ENCODE measurements around the gene GALNT17.

DNA sequence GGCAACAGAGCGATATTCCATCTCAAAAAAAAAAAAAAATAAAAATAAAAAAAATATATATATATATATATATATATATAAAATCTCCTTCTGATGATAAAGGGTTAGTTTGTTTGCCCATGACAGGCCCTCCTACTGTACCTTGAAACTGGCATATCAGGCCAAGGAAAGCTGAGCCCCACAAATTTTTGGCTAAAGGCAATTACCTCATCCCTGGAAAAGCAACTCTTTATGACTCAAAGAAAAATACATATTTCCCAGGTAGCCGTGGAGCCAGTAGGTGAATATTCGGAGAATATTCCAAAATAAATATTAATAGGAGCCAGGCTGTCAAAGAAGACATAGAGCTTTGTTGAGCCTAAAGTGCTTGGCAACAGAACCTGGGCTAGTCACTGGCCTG, 245.1 kb downstream of the GALNT17 start:
- TF ChIP-seq POLR2A (IDR thresholded peaks at IDR 0.05; ENCODE audit: low read depth, low read length) (no peak), POLR2AphosphoS5 (IDR thresholded peaks at IDR 0.05; ENCODE audit: low read depth, low read length) (no peak)
